Activated naive CD4-positive, alpha-beta T cell treated with Interleukin-2 at 50 U/mL for 16 hours (primary cell): ENCODE data around the gene KSR2.

Experiments used
- DNase-seq: peaks from one replicate; pipeline ENCODE4 v3.0.0-alpha.2; 2020

Gene KSR2

DNA sequence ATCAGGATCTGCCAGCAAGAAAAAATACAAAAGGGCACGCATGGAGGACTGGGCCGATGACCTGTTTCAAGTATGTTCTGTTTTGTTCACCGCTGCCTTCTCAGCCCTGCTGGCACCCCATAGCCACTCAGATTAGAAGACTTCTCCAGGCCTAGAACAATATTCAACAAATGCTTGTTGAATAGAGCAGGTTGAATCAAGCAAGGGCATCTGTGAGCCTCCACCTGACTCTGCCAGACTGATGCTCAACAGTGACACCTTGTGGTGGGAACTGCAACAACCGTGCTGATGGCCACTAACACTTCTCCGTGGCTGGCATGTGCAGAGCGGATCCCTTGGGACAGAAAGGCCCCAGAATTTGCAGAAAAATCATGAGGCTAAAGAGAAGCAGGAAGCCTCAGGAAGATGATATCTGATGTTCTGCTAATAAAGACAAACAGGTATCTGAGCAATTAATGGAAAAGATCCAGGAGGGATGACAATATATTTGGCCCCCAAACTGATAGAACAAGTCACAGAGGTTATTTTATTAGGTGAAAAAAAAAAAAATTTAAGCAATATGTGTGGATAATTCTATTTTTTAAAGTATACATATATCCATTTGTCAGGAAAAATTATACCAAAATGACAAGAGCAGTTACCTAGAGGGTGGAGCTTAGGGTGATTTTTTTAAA is 114.3 kb downstream of the KSR2 start:
- DNase-seq = peak; percentile 51

DNA sequence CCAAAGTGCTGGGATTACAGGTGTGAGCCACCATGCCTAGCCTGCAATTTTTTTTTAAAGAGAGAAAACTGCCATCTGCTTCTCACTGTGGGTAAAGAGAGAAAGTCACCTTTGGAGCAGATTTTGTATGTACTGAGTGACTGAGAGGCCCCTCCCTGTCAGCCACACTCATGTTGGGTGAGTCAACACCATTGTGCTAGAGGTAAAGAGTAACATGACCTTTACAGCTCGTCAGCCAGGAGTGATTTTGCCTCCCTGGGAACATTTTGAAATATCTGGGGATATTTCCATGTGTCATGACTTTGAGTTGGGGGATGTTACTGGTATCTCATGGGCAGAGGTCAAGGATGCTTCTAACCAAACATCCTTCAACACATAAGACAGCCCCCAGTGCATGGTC is 115.2 kb downstream of the KSR2 start:
- DNase-seq = no peak

DNA sequence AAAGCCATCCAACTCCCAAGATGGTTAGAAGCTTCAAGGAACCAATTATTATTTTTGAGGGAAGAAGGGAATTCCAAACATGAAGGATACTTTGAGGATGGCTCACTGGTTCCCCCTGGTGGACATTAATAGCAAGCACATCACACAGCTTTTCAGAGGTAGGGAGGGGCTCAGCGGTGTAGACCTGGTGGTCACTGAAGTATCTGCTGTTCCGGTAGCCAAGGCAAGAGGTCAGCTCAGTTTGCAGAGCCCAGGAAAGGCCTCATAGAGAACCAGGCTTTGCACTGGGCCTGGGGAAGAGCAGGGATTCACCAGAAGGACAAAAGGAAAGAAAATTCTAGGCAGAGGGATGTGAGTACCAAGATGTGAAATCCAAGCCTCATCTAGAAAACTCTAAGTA is 118.7 kb downstream of the KSR2 start:
- DNase-seq = no peak

DNA sequence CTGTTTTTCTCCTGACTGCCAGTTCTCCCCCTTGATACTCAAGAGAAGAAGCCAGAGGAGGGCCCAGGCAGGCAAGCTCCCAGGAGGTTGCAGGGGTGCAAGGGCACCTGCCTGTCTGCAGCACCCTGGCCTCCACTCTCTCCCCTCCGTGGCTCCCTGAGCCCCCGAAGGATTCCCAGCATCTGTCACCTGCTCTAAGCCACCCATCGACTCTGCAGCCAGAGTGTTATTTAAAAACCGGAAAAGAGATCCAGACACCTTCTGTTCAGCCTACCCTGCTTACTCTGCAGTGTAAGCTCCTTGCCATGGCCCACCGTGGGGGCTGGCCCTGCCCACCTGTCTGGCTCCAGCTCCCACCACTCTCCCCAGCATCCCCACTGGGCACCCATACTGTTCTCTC is 121.4 kb downstream of the KSR2 start:
- no peak for DNase-seq

DNA sequence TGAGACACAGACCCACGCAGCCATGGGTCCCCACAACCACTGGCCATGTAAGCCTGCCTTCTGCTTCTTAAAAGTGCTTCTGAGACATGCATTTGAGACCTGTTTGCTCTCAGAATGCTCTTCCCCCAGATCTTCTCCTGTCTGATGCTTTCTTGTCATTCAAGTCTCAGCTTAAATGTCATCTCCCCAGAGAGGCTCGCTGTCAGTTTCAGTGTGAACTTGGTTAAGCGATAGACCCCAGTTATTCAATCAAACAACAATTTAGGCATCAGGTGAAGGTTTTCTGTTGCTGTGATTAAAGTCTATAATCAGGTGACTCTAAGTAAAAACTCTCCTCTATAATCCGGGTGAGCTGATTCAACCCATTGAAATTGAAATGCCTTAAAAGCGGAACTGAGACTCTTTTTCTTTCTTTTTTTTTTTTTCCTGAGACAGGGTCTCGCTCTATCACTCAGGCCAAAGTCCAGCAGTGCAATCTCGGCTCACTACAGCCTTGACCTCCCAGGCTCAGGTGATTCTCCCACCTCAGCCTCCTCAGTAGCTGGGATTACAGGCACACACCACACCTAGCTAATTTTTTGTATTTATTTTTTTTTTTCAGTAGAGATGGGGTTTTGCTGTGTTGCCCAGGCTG is 123.4 kb downstream of the KSR2 start:
- no peak for DNase-seq

DNA sequence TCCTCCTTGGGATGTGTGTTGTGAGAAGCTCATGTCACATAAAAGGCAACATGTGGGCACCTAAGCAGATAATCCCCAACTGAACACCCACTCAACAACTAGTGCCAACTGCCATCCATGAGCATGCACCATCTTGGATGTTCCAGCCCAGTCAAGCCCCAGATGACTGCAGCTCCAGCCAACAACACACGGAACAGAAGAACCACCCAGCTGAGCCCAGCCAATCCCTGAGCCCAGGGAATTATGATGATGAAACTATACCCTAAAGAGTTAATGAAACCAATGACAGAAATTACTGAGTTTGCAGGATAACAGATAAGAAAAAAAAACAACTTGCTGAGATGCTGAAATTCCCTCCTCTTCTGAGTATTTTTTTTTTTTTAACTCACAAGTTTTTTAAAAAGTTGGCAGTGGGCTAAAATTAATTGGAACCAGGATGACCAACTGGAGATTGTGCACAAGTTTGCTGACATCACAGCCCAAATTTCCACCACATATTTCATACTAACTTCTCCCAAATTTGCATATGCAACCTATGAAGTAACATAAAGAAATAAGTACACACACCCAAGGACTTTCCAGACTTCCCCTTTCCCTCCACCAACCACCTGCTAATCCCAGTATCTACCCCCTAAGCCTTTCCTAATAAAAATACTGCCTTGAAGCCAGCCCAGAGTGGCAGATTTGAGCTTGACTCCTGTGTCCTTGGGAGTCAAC is 124.5 kb downstream of the KSR2 start:
- DNase-seq = no peak

DNA sequence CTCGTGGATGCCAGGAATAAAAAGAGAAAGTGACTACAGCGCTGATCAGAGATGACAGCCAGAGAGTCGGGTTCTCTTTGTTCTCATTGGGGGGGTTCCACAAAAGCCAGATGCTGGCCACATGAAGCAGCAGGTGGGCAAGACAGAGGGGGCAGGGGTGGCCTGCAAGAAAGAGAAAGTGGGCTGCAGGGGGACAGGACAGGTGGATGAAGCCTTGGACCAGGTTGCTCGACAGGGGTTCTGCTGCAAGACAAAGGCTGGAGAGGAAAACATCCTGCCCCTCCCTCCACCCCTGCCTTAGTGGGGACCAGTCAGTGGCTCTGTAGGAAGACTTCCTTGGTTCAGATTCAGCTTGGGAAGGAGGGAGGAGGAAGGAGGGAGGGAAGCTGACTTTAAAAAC is 126.2 kb downstream of the KSR2 start:
- no peak for DNase-seq

DNA sequence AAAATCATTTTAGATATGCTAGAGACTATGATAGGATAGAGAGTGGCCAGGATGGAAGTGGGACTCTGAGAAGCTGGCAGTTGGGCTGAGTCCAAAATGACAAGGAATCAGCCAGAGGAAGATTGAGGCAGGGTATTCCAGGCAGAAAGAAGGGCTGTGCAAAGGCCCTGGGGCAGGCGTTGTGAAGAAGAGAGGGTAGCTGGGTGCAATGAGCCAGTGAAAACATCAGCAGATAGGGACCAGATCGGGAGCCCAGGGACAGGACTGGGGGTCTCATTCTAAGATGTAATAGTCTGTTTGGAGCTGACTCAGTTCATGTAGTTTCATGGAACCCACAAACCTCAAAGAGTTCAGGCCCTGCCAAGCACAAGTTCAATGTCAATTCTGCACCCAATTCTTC is 126.6 kb downstream of the KSR2 start:
- no peak for DNase-seq

DNA sequence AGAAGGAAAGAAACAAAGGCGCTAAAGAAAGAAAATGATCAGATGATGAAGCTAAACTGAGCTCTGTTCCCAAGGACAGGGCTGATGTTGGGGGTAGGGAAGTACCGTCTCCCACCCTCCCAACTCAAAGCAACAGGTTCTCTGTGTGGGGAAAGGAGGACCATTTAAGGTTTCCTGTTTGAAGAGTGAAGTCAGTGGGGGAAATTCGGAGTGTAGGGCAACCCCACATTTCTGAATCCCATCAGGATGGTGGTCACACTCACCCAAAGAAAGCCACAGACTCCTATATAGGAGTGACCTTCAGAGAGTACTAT is 131.1 kb downstream of the KSR2 start:
- no peak for DNase-seq

DNA sequence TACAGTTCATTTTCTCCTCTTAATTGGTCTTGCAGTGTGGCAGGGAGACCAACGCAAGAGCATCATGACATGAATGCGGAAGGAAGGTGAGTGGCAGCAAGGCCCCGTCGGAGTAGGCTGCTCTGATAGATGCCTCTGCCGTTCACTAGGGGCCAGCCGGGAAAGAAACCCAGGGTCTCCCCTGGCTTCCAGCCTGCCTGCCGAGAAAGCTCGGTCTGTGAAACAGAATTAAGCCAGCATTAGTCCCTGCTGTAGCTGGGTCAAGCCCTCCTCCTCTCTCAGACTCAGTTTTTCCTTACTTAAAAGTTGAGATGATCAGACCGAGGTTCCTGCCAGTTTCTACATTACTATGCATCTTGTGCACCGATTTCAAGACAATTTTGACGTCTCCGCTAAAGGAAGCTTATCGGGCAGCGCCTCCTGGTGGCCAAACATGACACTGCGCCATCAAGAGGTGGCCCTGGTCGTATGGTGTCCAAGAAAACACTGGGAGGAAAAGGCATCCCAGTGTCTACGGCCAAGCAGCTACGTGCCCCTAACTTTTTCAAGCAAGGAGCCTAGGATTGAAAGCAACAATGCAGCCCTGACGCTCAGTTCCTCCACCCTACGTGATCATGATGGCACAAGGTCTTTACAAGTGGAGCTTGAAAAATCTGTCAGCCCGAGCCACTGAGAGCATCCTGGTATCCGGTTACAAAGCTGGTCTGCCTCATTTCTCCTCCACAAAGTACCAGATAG is 131.6 kb downstream of the KSR2 start:
- DNase-seq = peak; percentile 75

DNA sequence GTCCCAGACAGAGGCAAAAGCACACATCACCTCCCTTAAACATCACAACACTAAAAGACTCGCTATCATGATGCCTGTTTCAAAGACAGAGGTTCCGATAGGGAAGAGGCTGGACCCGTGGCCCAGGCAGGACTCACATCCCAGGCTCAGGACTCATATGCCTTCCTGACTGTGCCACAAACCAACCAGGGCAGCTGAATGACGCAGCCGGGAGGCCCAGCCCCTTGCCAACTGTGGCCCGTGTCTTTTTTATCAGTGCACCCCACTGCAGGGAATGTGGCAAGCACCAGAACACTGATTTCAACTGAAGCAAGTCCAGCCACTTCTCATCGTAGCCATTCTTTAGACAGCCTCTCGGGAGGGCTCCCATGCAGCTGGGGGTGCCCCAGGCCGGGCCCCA is 132.3 kb downstream of the KSR2 start:
- no peak for DNase-seq

DNA sequence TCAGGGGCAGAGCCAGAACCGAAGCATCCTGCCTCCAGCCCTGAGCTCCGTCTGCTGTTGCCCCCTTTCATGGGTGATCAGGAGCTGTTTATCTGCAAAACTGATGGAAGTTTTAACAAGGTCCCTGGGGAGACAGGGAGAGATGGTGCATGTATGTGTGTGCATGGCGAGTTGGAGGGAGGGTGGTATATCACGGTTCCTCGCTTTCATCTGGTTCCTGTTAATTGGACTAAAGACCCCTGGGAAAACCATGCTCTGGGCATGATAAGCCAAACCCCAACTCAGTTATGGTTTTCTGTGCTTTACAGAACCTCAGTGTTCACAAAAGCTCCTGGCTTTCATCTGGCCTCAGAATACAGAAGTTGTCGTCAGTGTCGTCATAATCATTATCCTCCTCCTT is 133.6 kb downstream of the KSR2 start:
- no peak for DNase-seq

DNA sequence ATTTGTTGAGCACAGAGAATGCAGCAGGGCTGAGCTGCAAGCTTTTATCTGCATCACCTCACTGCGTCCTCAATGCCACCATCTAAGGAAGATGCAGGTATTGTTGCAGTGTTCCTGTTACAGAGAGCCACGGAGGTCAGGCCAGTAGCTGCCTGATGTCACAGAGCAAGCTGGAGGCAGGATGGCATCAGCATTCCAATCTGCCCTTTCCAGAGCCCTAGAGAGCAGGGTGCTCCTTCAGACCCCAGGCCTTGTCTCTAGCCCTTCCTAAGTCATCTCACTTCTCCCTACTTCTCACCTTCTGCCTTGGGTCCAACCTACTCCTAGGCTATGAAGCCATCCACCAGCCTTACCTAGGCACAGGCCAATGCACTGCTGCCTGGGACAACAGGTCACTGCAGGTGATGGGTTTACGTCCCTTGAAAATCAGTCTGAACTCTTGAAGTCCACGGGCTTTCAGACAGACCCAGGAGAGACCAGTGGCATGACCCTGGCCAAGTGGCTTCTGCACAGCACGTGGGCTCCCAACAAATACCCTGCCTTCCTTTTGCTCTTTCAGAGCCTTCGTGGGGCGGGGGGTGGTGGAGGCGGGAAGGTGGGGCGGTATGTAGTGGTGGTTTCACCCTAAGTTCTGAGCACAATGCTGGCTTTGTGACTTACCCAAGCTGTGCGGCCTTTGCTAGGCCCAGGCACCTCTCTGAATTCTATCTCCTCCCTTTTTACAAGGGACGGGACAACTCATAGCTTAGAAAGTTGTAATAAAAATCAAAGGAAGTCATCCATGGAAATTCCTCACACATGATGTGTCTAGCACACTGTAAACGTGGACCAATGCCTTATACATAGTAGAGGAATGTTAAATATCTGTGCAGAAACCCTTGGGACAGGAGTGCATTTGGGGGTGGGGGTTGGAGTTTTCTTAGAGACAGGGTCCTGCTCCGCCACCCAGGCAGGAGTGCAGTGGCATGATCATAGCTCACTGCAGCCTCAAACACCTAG is 136.0 kb downstream of the KSR2 start:
- DNase-seq = no peak

DNA sequence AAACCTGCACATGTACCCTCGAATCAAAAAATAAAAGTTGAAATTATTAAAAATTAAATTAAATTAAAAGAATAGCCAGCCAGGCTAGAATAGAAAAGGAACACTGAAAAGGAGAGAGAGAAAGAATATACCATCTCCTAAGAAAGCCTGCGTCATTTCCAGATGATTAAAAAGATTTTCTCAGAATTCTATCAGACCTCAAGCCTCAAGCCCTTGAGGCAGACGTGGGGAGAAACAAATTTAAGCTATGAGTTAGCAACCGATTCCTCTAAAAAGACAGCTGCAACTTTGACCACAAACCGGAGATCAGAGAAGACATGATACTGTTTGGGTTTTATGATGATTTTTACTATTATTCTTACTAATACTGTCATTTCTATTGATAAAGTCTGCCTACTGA is 138.3 kb downstream of the KSR2 start:
- no peak for DNase-seq

DNA sequence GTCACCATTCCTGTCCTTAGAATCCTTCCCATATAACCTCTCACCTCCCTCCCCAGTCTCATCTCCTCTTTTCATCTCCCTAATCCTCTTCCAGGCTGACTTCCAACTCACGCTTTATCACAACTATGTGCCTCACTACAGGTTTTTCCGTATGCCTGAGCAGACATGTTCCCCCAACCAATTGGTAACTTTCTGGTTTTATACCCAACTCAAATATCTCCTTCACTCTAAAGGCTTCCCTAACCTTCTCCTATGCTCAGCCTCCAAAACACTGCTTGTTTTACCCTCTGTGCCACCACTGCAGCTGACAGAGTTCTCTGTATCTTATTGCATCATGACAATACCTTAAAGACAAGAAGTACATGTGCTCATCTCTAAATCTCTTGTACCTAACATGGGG is 139.7 kb downstream of the KSR2 start:
- DNase-seq = no peak

DNA sequence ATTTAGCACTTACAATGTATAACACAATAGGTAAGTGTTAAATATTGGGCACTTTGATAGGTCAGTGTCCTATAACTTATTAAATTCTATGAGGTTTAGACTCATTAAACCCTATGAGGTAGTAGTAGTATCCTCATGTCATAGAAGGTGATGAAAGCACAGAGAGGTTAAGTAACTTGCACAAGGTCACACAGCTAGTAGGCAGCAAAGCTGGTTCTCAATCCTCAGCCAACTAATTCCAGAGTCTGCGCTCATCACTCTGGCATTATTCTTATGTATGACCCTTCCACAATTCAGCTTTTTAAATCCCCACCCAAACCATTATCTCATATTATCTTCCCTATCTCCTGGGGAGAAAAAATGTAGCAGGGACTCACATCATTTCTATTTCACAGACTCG is 141.1 kb downstream of the KSR2 start:
- no peak for DNase-seq

DNA sequence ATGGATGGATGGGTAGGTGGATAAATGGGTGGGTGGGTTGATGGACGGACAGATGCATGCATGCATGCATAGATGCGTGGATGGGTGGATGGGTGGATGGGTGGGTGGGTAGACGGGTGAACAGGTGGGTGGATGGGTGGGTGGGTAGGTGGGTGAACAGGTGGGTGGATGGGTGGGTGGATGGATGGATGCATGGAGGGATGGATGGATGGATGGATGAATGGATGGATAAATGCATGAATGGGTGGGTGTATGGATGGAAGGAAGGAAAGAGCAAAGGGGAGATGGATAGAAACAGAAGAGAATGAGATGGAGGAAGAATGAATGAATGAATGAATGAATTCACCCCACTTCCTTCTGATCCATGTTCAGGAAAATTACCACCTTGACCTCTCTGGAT is 143.0 kb downstream of the KSR2 start:
- no peak for DNase-seq

DNA sequence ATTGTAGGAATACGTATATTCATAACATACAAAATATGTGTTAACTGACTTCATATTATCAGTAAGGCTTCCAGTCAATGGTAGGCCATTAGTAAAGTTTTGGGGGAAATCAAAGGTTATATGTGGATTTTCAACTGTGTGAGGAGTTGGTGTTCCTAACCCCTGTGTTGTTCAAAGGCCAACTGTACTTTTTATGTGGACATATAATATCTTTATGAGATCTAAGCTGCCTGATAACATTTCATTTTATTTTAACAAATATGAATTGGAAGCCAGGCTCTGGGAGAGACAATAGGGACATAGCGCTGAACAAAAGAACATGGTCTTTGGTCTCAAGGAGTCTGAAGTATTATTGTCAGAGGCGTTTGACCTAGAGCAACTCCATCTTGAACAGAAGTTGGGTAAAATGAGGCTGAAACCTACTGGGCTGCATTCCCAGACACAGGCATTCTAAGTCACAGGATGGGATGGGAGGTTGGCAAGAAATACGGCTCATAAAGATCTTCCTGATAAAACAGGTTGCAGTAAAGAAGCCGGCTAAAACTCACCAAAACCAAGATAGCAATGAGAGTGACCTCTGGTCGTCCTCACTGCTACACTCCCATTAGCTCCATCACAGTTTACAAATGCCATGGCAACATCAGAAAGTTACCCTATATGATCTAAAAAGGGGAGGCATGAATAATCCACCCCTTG is 147.2 kb downstream of the KSR2 start:
- DNase-seq = no peak

DNA sequence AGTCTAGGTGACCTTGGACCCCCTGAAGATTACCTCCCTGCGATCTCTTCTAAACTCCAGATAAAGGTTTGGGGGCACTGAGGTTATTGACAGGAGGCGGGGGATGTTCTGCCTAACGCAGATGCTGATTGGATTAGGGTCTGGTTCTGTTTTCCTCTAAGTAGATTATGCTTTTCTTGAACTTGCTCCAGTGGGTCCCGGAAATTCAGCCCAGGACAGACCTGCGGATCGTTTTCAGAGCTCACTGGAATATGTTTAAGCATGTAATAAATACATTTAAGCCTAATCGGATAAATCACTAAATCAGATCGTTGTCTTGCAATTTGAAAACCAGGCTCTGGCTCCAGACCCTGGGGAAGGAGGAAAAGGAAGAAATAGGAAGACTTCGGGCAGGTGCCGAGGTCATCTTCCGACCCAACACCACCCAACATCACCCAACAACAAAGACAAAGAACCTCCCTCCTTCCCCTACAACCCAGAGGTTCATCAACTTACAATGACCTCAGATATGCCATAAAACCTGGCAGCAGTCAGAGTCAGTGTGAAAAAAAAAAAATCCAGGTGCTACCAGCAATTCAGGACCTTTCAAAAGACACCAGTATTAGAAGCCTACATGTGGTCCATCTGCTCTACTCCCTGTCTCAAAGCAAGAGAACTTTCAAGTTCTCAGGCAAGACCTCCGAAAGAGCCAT is 148.4 kb downstream of the KSR2 start:
- DNase-seq = no peak

DNA sequence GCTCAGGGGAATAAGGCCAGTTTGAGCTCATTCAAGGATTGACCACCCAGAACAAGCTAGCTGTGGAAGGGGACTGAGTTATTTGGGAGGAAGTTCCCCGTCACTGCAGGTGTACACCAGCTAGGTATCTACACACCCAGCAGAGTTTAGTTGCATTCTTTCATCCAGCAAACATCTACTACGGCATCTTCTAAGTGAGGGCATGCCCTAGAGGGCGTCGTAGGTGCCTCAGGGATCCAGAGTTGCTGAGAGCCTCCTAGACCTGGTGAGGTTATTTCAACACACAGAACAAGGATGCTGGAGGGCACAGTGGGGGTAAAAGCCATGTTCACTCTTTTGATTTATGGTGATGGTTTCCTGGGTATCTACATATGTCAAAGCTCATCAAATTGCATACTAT is 149.6 kb downstream of the KSR2 start:
- no peak for DNase-seq

DNA sequence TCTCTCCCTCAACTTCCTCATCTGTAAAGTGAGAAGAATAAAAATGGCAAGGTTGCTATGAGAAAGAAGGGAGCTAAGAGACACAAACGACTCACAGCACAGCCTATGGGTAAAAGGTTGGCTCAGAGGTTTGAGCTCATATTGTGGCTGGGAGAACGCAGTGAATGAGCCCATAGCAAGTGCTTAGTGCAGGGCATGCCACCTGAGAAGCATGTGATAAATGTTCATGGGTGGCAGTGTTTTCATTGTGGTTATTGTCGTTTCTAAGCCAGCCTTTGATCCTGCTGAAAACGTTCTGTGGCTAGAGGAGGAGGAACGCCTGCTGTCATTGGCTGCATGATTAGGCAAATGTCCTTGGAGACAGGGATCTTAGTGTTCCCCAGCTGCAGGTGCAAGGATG is 150.4 kb downstream of the KSR2 start:
- DNase-seq = no peak
